ENCODE data around the gene SERPINB6. TPM values are rescaled to one million over a fixed set of nuclear protein-coding genes. Genes with fewer than 3 reads are reported as not detected.
A peak's percentile ranks its signal among the peaks of the same experiment; 100 is the strongest.

SERPINB6 gene
- total RNA-seq, 1 donor from 2014 or later = 61.2 TPM

- TF ChIP-seq, protein P1, sequence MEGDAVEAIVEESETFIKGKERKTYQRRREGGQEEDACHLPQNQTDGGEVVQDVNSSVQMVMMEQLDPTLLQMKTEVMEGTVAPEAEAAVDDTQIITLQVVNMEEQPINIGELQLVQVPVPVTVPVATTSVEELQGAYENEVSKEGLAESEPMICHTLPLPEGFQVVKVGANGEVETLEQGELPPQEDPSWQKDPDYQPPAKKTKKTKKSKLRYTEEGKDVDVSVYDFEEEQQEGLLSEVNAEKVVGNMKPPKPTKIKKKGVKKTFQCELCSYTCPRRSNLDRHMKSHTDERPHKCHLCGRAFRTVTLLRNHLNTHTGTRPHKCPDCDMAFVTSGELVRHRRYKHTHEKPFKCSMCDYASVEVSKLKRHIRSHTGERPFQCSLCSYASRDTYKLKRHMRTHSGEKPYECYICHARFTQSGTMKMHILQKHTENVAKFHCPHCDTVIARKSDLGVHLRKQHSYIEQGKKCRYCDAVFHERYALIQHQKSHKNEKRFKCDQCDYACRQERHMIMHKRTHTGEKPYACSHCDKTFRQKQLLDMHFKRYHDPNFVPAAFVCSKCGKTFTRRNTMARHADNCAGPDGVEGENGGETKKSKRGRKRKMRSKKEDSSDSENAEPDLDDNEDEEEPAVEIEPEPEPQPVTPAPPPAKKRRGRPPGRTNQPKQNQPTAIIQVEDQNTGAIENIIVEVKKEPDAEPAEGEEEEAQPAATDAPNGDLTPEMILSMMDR (conservative IDR thresholded peaks at IDR 0.05) = no peak
- DNase-seq (ENCODE audit: extremely low spot score, unreplicated experiment) = no peak
- Mint-ChIP-seq H3K9me3 (no peaks in the 10 kb centered on the region), H3K27me3 (no peaks in the 10 kb centered on the region), H3K36me3 (no peaks in the 10 kb centered on the region), H3K4me1 (ENCODE audit: unreplicated experiment) (peaks cover 25% of the 10 kb centered on the region), H3K27ac (peak overlapping the region; percentile 86), H3K4me3 (peak overlapping the region; percentile 59)
These were observed 9.9 kb downstream of the SERPINB6 start for GRCh38 chr6:2961506-2961905.

- H3K4me1 Mint-ChIP-seq (ENCODE audit: unreplicated experiment) = peaks cover 25% of the 10 kb centered on the region
- DNase-seq (ENCODE audit: extremely low spot score, unreplicated experiment) = no peak
- no peak overlapping the region for H3K4me3 Mint-ChIP-seq
- TF ChIP-seq, protein P1 (conservative IDR thresholded peaks at IDR 0.05) = no peak
- H3K36me3 Mint-ChIP-seq = no peaks in the 10 kb centered on the region
- H3K9me3 Mint-ChIP-seq = no peaks in the 10 kb centered on the region
- H3K27ac Mint-ChIP-seq = no peak overlapping the region
- H3K27me3 Mint-ChIP-seq = no peaks in the 10 kb centered on the region
These were observed 10.4 kb downstream of the SERPINB6 start for GRCh38 chr6:2960935-2961334.

- DNase-seq (ENCODE audit: extremely low spot score, unreplicated experiment) = no peak
- H3K9me3 Mint-ChIP-seq = no peaks in the 10 kb centered on the region
- H3K4me1 Mint-ChIP-seq (ENCODE audit: unreplicated experiment) = peaks cover 25% of the 10 kb centered on the region
- no peaks in the 10 kb centered on the region for H3K27me3 Mint-ChIP-seq
- TF ChIP-seq, protein P1 (conservative IDR thresholded peaks at IDR 0.05) = no peak
- H3K4me3 Mint-ChIP-seq = no peak overlapping the region
- peak overlapping the region; percentile 15 for H3K27ac Mint-ChIP-seq
- no peaks in the 10 kb centered on the region for H3K36me3 Mint-ChIP-seq
These were observed 11.3 kb downstream of the SERPINB6 start for GRCh38 chr6:2959909-2960719.

GRCh38 chr6:2958776-2959175 is 12.6 kb downstream of the SERPINB6 start:
- DNase-seq (ENCODE audit: extremely low spot score, unreplicated experiment) = no peak
- peaks cover 25% of the 10 kb centered on the region for H3K4me1 Mint-ChIP-seq (ENCODE audit: unreplicated experiment)
- no peaks in the 10 kb centered on the region for H3K36me3 Mint-ChIP-seq
- no peaks in the 10 kb centered on the region for H3K27me3 Mint-ChIP-seq
- TF ChIP-seq, protein P1 (conservative IDR thresholded peaks at IDR 0.05) = no peak
- no peaks in the 10 kb centered on the region for H3K9me3 Mint-ChIP-seq
- no peak overlapping the region for H3K27ac Mint-ChIP-seq
- no peak overlapping the region for H3K4me3 Mint-ChIP-seq

DNA sequence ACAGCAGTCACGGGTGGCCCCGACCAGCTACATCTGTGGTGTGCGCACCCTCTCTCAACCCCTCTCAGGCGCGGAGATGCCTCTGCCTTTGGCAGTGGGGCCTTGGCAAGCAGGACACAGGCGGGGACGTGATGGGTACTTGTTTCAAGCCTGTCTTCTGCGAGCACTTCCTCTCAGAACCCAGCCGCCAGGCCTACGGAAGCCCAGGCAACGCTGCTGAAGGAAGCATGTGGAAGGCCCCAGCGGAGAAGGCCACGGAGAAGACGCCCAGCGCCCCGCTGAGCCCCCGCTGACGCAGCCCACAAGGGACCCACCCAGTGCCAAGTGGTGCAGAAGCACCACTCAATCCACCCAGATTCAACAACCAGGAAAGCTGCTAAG is 13.0 kb downstream of the SERPINB6 start:
- Mint-ChIP-seq H3K4me3 (no peak overlapping the region), H3K4me1 (ENCODE audit: unreplicated experiment) (peaks cover 25% of the 10 kb centered on the region), H3K27me3 (no peaks in the 10 kb centered on the region), H3K9me3 (no peaks in the 10 kb centered on the region), H3K27ac (no peak overlapping the region), H3K36me3 (no peaks in the 10 kb centered on the region)
- no peak for DNase-seq (ENCODE audit: extremely low spot score, unreplicated experiment)
- TF ChIP-seq, protein P1 (conservative IDR thresholded peaks at IDR 0.05) = no peak

All from type B pancreatic cell (in vitro differentiated cells).